HepG2 (cell line): ENCODE measurements around the gene ELP5. TPM values are rescaled to one million over a fixed set of nuclear protein-coding genes. Genes with fewer than 3 reads are reported as not detected.

Experiments used
- ARID2 ChIP-seq: sonication (generic); formaldehyde crosslinking; IDR thresholded peaks from 2 replicates; pipeline ENCODE4 v1.8.1; 2022; ENCODE audit warnings: mild to moderate bottlenecking, missing genetic modification reagents, borderline replicate concordance
- HDAC2 ChIP-seq: sonication (generic); formaldehyde crosslinking; IDR thresholded peaks from 2 replicates; pipeline ENCODE4 v1.4.0; 2020; ENCODE audit warnings: missing genetic modification reagents
- HMG20B ChIP-seq: conservative IDR thresholded peaks from 2 replicates; pipeline ENCODE4 v1.6.1; 2016; ENCODE audit warnings: missing genetic modification reagents, missing compliant biosample characterization
- REL ChIP-seq: sonication (generic); formaldehyde crosslinking; conservative IDR thresholded peaks from 2 replicates; pipeline ENCODE4 v1.8.0; 2022; ENCODE audit warnings: mild to moderate bottlenecking, missing genetic modification reagents, moderate library complexity
- SMAD1 ChIP-seq: sonication (generic); formaldehyde crosslinking; IDR thresholded peaks from 2 replicates; pipeline ENCODE4 v1.4.0; 2020; ENCODE audit warnings: missing genetic modification reagents, low read depth, mild to moderate bottlenecking, borderline replicate concordance
- YEATS4 ChIP-seq: sonication (generic); formaldehyde crosslinking; IDR thresholded peaks from 2 replicates; pipeline ENCODE4 v1.4.0; 2020; ENCODE audit warnings: missing genetic modification reagents, borderline replicate concordance
- ZBTB14 ChIP-seq: sonication (generic); formaldehyde crosslinking; IDR thresholded peaks from 2 replicates; pipeline ENCODE4 v1.4.0; 2020; ENCODE audit warnings: missing genetic modification reagents
- ZNF124 ChIP-seq: sonication (generic); formaldehyde crosslinking; IDR thresholded peaks from 2 replicates; pipeline ENCODE4 v1.4.0; 2020; ENCODE audit warnings: missing genetic modification reagents
- ZNF260 ChIP-seq: sonication (generic); formaldehyde crosslinking; IDR thresholded peaks from 2 replicates; pipeline ENCODE4 v1.4.0; 2020; ENCODE audit warnings: missing genetic modification reagents, low read depth, mild to moderate bottlenecking, borderline replicate concordance
- ZNF317 ChIP-seq: sonication (generic); formaldehyde crosslinking; IDR thresholded peaks from 2 replicates; pipeline ENCODE4 v1.5.0; 2020; ENCODE audit warnings: mild to moderate bottlenecking, missing genetic modification reagents
- ZNF331 ChIP-seq: sonication (generic); formaldehyde crosslinking; IDR thresholded peaks from 2 replicates; pipeline ENCODE4 v1.4.0; 2020; ENCODE audit warnings: missing genetic modification reagents
- ZNF383 ChIP-seq: sonication (generic); formaldehyde crosslinking; IDR thresholded peaks from 2 replicates; pipeline ENCODE4 v1.4.0; 2020; ENCODE audit warnings: missing genetic modification reagents, mild to moderate bottlenecking, borderline replicate concordance
- ZNF431 ChIP-seq: sonication (generic); formaldehyde crosslinking; IDR thresholded peaks from 2 replicates; pipeline ENCODE4 v1.9.0; 2022; ENCODE audit warnings: missing genetic modification reagents, low read depth, mild to moderate bottlenecking, borderline replicate concordance
- ZNF670 ChIP-seq: sonication (generic); formaldehyde crosslinking; IDR thresholded peaks from 2 replicates; pipeline ENCODE4 v1.8.0; 2022; ENCODE audit warnings: mild to moderate bottlenecking, missing genetic modification reagents, borderline replicate concordance
- ZSCAN12 ChIP-seq: sonication (generic); formaldehyde crosslinking; IDR thresholded peaks from 2 replicates; pipeline ENCODE4 v1.9.0; 2021; ENCODE audit warnings: mild to moderate bottlenecking, missing genetic modification reagents
- ZSCAN22 ChIP-seq: sonication (generic); formaldehyde crosslinking; IDR thresholded peaks from 2 replicates; pipeline ENCODE4 v1.4.0; 2020; ENCODE audit warnings: mild to moderate bottlenecking, missing genetic modification reagents
- polyA plus RNA-seq, 8 experiments: library from polyadenylated mRNA; depleted of rRNA in 3 of 8; stranded (reverse) in 7 of 8; unstranded in 1 of 8; fragments of >200 nt; fragmentation: Illumina TruSeq in 4 of 8; extraction: Trizol in 4 of 8; gene quantifications; 2 replicates each; pipeline versions ENCODE4 v1.2.1 to v1.2.3, GENCODE V29; 2011 to 2016; ENCODE audit warnings: low read depth in 4 of 8, missing spikeins in 1 of 8, mixed read lengths in 1 of 8; ENCODE audit not compliant: insufficient read depth in 1 of 8
- total RNA-seq, 5 experiments: library from RNA; depleted of rRNA; stranded (reverse); fragments of >200 nt; fragmentation: Illumina TruSeq; extraction: Trizol; gene quantifications; 2 replicates each; pipeline ENCODE4 v1.2.3, GENCODE V29; 2016; ENCODE audit warnings: low read depth in 1 of 5
- TF ChIP-seq, protein P1 (sequence below): sonication (generic); formaldehyde crosslinking; IDR thresholded peaks from 2 replicates; pipeline ENCODE4 v1.5.0; 2020; ENCODE audit warnings: mild to moderate bottlenecking, missing genetic modification reagents
- TF ChIP-seq, protein P2 (sequence below): sonication (generic); formaldehyde crosslinking; IDR thresholded peaks from 2 replicates; pipeline ENCODE4 v1.9.0; 2022; ENCODE audit warnings: low read depth, missing genetic modification reagents
- TF ChIP-seq, protein P3 (sequence below): IDR thresholded peaks from 2 replicates; pipeline ENCODE4 v1.6.1; 2016
- TF ChIP-seq, protein P4 (sequence below): IDR thresholded peaks from 2 replicates; pipeline ENCODE4 v1.6.1; 2016; ENCODE audit warnings: missing compliant biosample characterization, missing genetic modification reagents, borderline replicate concordance

ELP5 gene
- total and polyA plus RNA-seq, 2 of the 13 experiments (the other 11 are each of a cell fraction or from before 2014, with no cell fraction given), result 67.6 to 69.8 TPM

DNA sequence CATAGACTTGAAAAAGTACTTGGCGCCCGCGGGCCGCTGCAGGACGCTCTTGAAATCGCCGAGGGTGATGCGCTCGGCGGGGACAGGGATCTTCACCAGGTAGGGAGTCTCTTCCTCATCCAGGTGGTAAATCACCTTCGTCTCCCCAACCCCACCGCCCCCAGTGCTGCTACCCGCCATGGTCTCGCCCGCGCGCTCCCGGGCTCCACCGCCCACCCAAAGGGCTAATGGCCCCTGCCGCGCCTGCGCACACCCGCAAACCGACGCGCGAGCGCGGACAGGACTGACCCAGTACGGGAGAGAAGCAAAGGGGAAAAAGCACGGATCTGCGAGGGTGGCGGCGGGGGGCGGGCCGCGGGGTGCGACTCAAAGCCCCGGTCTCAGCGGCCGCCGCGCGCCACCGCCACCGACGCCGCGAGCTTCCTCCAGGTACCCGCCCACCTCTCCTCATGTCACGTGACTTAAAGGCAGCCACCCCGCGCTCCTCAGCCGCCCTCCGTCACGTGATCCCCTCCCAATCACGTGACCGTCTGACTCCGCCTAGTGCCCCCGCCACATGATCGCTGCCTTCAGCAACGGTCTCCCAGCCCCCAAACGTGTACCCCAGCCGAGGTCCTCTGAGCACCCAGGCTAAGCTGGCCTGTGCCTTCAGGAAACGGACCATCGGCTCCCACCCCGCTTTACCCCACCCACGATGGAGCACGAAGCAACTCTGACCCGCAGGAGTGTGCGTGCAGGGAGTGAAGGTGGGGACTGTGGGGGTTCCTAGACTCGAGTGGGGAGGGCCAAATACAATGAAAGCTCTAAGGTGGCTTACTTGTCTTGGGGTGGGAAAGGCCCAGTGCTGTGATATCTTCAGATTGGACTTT, 17.7 kb upstream of the ELP5 start, which contains the start of gene DVL2 (continued):
- TF ChIP-seq, protein P1, sequence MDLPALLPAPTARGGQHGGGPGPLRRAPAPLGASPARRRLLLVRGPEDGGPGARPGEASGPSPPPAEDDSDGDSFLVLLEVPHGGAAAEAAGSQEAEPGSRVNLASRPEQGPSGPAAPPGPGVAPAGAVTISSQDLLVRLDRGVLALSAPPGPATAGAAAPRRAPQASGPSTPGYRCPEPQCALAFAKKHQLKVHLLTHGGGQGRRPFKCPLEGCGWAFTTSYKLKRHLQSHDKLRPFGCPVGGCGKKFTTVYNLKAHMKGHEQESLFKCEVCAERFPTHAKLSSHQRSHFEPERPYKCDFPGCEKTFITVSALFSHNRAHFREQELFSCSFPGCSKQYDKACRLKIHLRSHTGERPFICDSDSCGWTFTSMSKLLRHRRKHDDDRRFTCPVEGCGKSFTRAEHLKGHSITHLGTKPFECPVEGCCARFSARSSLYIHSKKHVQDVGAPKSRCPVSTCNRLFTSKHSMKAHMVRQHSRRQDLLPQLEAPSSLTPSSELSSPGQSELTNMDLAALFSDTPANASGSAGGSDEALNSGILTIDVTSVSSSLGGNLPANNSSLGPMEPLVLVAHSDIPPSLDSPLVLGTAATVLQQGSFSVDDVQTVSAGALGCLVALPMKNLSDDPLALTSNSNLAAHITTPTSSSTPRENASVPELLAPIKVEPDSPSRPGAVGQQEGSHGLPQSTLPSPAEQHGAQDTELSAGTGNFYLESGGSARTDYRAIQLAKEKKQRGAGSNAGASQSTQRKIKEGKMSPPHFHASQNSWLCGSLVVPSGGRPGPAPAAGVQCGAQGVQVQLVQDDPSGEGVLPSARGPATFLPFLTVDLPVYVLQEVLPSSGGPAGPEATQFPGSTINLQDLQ, result peak; percentile 80; the same call in 1 of the 2 replicates
- TF ChIP-seq ZNF124 (no peak), YEATS4 (peak; percentile 94), ZSCAN22 (CRISPR knock-in tag) (no peak), ZSCAN12 (no peak), SMAD1 (CRISPR knock-in tag) (0 out of 2 replicates have a peak, but pooled peaks have one; percentile 45), ZNF670 (CRISPR knock-in tag) (0 out of 2 replicates have a peak, but pooled peaks have one; percentile 66), ZNF331 (CRISPR knock-in tag) (peak; percentile 66), ARID2 (CRISPR knock-in tag) (peak; percentile 72; the same call in 1 of the 2 replicates), ZNF317 (CRISPR knock-in tag) (no peak), ZNF431 (CRISPR knock-in tag) (peak; percentile 85; the same call in 1 of the 2 replicates), ZBTB14 (peak; percentile 86), ZNF383 (CRISPR knock-in tag) (peak; percentile 63; the same call in 1 of the 2 replicates), REL (no peak; the same call in 1 of the 2 replicates), HMG20B (CRISPR knock-in tag) (no peak), ZNF260 (CRISPR knock-in tag) (no peak), HDAC2 (CRISPR knock-in tag) (peak; percentile 80)
- TF ChIP-seq, protein P2, sequence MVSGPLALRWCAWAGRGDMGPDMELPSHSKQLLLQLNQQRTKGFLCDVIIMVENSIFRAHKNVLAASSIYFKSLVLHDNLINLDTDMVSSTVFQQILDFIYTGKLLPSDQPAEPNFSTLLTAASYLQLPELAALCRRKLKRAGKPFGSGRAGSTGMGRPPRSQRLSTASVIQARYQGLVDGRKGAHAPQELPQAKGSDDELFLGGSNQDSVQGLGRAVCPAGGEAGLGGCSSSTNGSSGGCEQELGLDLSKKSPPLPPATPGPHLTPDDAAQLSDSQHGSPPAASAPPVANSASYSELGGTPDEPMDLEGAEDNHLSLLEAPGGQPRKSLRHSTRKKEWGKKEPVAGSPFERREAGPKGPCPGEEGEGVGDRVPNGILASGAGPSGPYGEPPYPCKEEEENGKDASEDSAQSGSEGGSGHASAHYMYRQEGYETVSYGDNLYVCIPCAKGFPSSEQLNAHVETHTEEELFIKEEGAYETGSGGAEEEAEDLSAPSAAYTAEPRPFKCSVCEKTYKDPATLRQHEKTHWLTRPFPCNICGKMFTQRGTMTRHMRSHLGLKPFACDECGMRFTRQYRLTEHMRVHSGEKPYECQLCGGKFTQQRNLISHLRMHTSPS (CRISPR knock-in tag), result no peak
- TF ChIP-seq, protein P3, sequence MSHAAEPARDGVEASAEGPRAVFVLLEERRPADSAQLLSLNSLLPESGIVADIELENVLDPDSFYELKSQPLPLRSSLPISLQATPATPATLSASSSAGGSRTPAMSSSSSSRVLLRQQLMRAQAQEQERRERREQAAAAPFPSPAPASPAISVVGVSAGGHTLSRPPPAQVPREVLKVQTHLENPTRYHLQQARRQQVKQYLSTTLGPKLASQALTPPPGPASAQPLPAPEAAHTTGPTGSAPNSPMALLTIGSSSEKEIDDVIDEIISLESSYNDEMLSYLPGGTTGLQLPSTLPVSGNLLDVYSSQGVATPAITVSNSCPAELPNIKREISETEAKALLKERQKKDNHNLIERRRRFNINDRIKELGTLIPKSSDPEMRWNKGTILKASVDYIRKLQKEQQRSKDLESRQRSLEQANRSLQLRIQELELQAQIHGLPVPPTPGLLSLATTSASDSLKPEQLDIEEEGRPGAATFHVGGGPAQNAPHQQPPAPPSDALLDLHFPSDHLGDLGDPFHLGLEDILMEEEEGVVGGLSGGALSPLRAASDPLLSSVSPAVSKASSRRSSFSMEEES, result peak; percentile 99
- TF ChIP-seq, protein P4, sequence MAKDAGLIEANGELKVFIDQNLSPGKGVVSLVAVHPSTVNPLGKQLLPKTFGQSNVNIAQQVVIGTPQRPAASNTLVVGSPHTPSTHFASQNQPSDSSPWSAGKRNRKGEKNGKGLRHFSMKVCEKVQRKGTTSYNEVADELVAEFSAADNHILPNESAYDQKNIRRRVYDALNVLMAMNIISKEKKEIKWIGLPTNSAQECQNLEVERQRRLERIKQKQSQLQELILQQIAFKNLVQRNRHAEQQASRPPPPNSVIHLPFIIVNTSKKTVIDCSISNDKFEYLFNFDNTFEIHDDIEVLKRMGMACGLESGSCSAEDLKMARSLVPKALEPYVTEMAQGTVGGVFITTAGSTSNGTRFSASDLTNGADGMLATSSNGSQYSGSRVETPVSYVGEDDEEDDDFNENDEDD (CRISPR knock-in tag), result peak; percentile 93
